HS-27A (cell line): ENCODE data around the gene CLASP1.
"Not testable (repeated sequence)": the region's sequence is repeated elsewhere in the genome, so short reads cannot be mapped to it uniquely, and the experiment has no call there.

Source experiments
- DNase-seq: peaks from one replicate; pipeline ENCODE4 v3.0.0-alpha.2; 2012; ENCODE audit warnings: low read depth, missing footprints

The CLASP1 gene

GRCh38 chr2:121471532-121472469 lies 177.5 kb downstream of the CLASP1 start:
- peak; percentile 76 for DNase-seq

GRCh38 chr2:121470917-121471316 lies 178.3 kb downstream of the CLASP1 start:
- no peak for DNase-seq

- no peak for DNase-seq
Measured at GRCh38 chr2:121469356-121469755, 179.9 kb downstream of the CLASP1 start.

GRCh38 chr2:121468936-121469335 lies 180.3 kb downstream of the CLASP1 start:
- no peak for DNase-seq

- no peak for DNase-seq
Measured at GRCh38 chr2:121459291-121459690, 190.0 kb downstream of the CLASP1 start.

- no peak for DNase-seq
Measured at GRCh38 chr2:121456325-121456724, 192.9 kb downstream of the CLASP1 start.

- DNase-seq: no peak
Measured at GRCh38 chr2:121455446-121455845, 193.8 kb downstream of the CLASP1 start.

GRCh38 chr2:121454549-121455090 lies 194.6 kb downstream of the CLASP1 start:
- no peak for DNase-seq

GRCh38 chr2:121451398-121451797 lies 197.9 kb downstream of the CLASP1 start:
- no peak for DNase-seq

GRCh38 chr2:121450301-121450700 lies 199.0 kb downstream of the CLASP1 start:
- no peak for DNase-seq

GRCh38 chr2:121446647-121447241 lies 202.5 kb downstream of the CLASP1 start:
- no peak for DNase-seq

GRCh38 chr2:121442889-121443288 lies 206.4 kb downstream of the CLASP1 start:
- no peak for DNase-seq

- not testable (repeated sequence) for DNase-seq
Measured at GRCh38 chr2:121438290-121438689, 211.0 kb downstream of the CLASP1 start.

GRCh38 chr2:121436918-121437317 lies 212.3 kb downstream of the CLASP1 start:
- DNase-seq: no peak

- DNase-seq: no peak
Measured at GRCh38 chr2:121435790-121436189, 213.5 kb downstream of the CLASP1 start.

GRCh38 chr2:121431214-121431613 lies 218.0 kb downstream of the CLASP1 start:
- DNase-seq: no peak

GRCh38 chr2:121429927-121430520 lies 219.2 kb downstream of the CLASP1 start:
- DNase-seq: no peak

- DNase-seq: no peak
Measured at GRCh38 chr2:121429119-121429903, 220.0 kb downstream of the CLASP1 start.

- DNase-seq: no peak
Measured at GRCh38 chr2:121427187-121427689, 222.0 kb downstream of the CLASP1 start.

GRCh38 chr2:121420486-121420885 lies 228.8 kb downstream of the CLASP1 start:
- DNase-seq: no peak

GRCh38 chr2:121419081-121419699 lies 230.1 kb downstream of the CLASP1 start:
- DNase-seq: no peak
